OCI-LY7 (cell line): ENCODE data around the gene IL17RE. TPM values are rescaled to one million over a fixed set of nuclear protein-coding genes. Genes with fewer than 3 reads are reported as not detected.

Source experiments
- BruUV-seq: library from RNA; stranded (reverse); fragments of 400-500 nt; replicated peaks from 2 replicates; lab custom pipeline; 2021; lab: Mats Ljungman, UMichigan
- CTCF ChIA-PET: fragments of 300-600 bp; sonication (Branson Sonifier 250); formaldehyde crosslinking; loops from one replicate; lab custom pipeline; 2022; ENCODE audit warnings: antibody characterized with exemption; ENCODE audit not compliant: unreplicated experiment; lab: Charles Lee
- POLR2A ChIA-PET: fragments of 300-600 bp; sonication (Branson Sonifier 250); formaldehyde crosslinking; loops from one replicate; lab custom pipeline; 2022; ENCODE audit warnings: antibody characterized with exemption; lab: Charles Lee
- DNase-seq: peaks from one replicate; pipeline ENCODE4 v3.0.0-alpha.2; 2015; ENCODE audit warnings: low spot score
- H2AFZ ChIP-seq: fragments of 200-600 bp; sonication (generic), shearing (Covaris generic); 2 replicates; pipeline ENCODE4 v1.6.1; 2014; ENCODE audit warnings: mild to moderate bottlenecking, antibody characterized with exemption, low read length, moderate library complexity
- H3K27ac ChIP-seq: fragments of 200-600 bp; sonication (generic); 2 replicates; pipeline ENCODE4 v1.5.1; 2014; ENCODE audit warnings: mixed run types, low read depth, mild to moderate bottlenecking, moderate library complexity, low read length, inconsistent platforms; ENCODE audit not compliant: poor library complexity, severe bottlenecking
- H3K36me3 ChIP-seq: fragments of 200-600 bp; sonication (generic); 2 replicates; pipeline ENCODE4 v1.6.1; 2014; ENCODE audit warnings: mild to moderate bottlenecking, antibody characterized with exemption, low read length, moderate library complexity, mixed read lengths; ENCODE audit not compliant: insufficient read depth
- H3K4me1 ChIP-seq: fragments of 200-600 bp; sonication (generic); 2 replicates; pipeline ENCODE4 v1.5.1; 2014; ENCODE audit warnings: mild to moderate bottlenecking, low read length; ENCODE audit not compliant: insufficient read depth, poor library complexity, severe bottlenecking
- H3K4me2 ChIP-seq: fragments of 200-600 bp; sonication (generic); 2 replicates; pipeline ENCODE4 v1.6.1; 2014; ENCODE audit warnings: mild to moderate bottlenecking, low read length
- H3K4me3 ChIP-seq: fragments of 200-600 bp; sonication (generic); 2 replicates; pipeline ENCODE4 v1.5.1; 2014; ENCODE audit warnings: mild to moderate bottlenecking, low read depth, low read length; ENCODE audit not compliant: poor library complexity, severe bottlenecking
- H3K79me2 ChIP-seq: fragments of 200-600 bp; sonication (generic); 2 replicates; pipeline ENCODE4 v1.6.1; 2016; ENCODE audit warnings: low read depth, mild to moderate bottlenecking, low read length, moderate library complexity, mixed read lengths; ENCODE audit not compliant: insufficient read depth
- H3K9me2 ChIP-seq: fragments of 200-600 bp; sonication (generic); 2 replicates; pipeline ENCODE4 v1.6.1; 2016; ENCODE audit warnings: mild to moderate bottlenecking, low read length, mixed read lengths; ENCODE audit not compliant: insufficient read depth
- H3K9me3 ChIP-seq: fragments of 200-600 bp; sonication (generic); 2 replicates; pipeline ENCODE4 v1.6.1; 2014; ENCODE audit warnings: mild to moderate bottlenecking, mixed run types, low read length, mixed read lengths
- H4K20me1 ChIP-seq: fragments of 200-600 bp; sonication (generic); 2 replicates; pipeline ENCODE4 v1.6.1; 2014; ENCODE audit warnings: mild to moderate bottlenecking, antibody characterized with exemption, low read length, moderate library complexity, mixed read lengths; ENCODE audit not compliant: insufficient read depth
- EZH2phosphoT487 ChIP-seq: fragments of 200-600 bp; sonication (generic); IDR thresholded peaks from 2 replicates; pipeline ENCODE4 v1.6.1; 2018; ENCODE audit warnings: low read depth, borderline replicate concordance, mild to moderate bottlenecking, mixed run types, antibody characterized with exemption, low read length, moderate library complexity, mixed read lengths
- intact Hi-C: fragments of 100-400 bp; cut with micrococcal nuclease; formaldehyde crosslinking; loops from one replicate; pipeline ENCODE4 v1.10.0; 2022; ENCODE audit not compliant: unreplicated experiment
- total RNA-seq, 2 experiments: library from RNA; depleted of rRNA in 1 of 2; stranded (reverse); fragments of >200 nt in 1 of 2; shearing (Covaris generic) in 1 of 2; gene quantifications; 2 replicates each; pipeline ENCODE4 v1.2.3, GENCODE V29; 2014 to 2022
- TF ChIP-seq, protein P1 (sequence below): fragments of 200-600 bp; sonication (generic); conservative IDR thresholded peaks from 2 replicates; pipeline ENCODE4 v1.5.1; 2014; ENCODE audit warnings: mild to moderate bottlenecking, antibody characterized with exemption, low read length, moderate library complexity, mixed read lengths

The IL17RE gene
- total RNA-seq, 2 experiments from 2014 or later, result 0.06 to 1.1 TPM

DNA sequence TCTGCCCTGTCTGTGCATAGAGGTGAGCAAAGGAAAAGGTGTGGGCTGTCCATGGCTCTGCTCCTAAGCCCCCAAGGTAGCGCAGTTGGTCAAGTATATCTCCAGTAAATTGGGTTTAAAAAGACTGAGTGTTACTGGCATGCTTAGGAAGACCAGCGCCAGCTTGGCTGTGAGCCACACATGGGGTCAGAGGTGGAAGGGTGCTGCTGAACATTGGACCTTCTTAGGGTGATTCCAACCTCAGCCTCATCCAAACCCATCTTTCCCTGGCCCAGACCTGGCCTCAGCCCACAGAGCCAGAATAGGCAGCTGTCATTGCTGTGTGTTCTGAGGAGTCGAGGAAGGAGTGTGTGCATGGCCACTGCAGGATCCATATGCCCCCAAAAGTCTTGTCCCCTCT lies 5.6 kb downstream of the IL17RE start:
- H3K27ac ChIP-seq, result no peak overlapping the region
- H3K4me3 ChIP-seq, result no peak overlapping the region
- no peaks in the 10 kb centered on the region for H4K20me1 ChIP-seq
- no peaks in the 10 kb centered on the region for H3K79me2 ChIP-seq
- H3K4me1 ChIP-seq, result no peaks in the 10 kb centered on the region
- no peak overlapping the region for H3K4me2 ChIP-seq
- no peak overlapping the region for H2AFZ ChIP-seq
- H3K9me2 ChIP-seq, result no peaks in the 10 kb centered on the region
- TF ChIP-seq, protein P1, sequence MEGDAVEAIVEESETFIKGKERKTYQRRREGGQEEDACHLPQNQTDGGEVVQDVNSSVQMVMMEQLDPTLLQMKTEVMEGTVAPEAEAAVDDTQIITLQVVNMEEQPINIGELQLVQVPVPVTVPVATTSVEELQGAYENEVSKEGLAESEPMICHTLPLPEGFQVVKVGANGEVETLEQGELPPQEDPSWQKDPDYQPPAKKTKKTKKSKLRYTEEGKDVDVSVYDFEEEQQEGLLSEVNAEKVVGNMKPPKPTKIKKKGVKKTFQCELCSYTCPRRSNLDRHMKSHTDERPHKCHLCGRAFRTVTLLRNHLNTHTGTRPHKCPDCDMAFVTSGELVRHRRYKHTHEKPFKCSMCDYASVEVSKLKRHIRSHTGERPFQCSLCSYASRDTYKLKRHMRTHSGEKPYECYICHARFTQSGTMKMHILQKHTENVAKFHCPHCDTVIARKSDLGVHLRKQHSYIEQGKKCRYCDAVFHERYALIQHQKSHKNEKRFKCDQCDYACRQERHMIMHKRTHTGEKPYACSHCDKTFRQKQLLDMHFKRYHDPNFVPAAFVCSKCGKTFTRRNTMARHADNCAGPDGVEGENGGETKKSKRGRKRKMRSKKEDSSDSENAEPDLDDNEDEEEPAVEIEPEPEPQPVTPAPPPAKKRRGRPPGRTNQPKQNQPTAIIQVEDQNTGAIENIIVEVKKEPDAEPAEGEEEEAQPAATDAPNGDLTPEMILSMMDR, result no peak
- no peak for TF ChIP-seq EZH2phosphoT487
- no peaks in the 10 kb centered on the region for H3K36me3 ChIP-seq
- no TSS peak for BruUV-seq
- POLR2A ChIA-PET, result interaction anchor here (2.3 kb wide), 1 partner anchor 17 kb away, joined by 13 read pairs; no protein-coding TSS in a partner anchor
- CTCF ChIA-PET, result no interaction called here
- no peaks in the 10 kb centered on the region for H3K9me3 ChIP-seq
- intact Hi-C loops, result no loop called here
- no peak for DNase-seq

DNA sequence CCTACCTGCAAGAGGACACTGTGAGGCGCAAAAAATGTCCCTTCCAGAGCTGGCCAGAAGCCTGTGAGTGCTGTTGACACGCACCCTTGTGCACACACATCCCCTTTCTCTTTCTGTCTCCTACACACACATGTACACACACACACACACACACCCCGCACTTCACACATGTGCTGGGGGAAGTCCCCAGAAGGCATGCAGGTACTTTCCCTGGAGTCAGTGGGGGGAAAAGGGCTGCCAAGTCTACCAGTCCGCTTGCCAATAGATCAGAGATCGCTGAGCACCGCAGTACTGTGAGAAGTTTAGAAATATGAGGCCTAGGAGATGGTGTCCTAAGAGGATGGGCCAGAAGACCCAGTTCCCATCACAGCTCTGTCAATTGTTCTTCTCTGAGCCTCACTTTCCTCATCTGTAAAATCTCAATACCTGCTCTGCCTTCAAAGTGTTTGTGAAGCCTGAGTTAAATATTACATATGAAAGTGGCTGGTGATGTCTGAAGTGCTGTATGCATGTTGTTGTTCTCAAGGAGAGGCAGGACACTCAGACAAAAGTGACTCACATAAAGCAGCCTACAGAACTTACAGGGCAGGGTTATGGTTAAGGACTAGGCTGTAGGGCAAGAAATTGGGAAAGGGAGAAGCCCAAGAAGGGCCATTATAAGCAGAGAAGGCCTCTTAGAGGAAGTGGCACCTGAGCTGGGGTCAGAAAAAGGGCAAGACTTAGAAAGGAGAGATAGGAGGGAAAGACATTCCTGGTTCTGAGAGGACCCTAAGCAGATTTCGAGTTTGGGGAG lies 6.8 kb downstream of the IL17RE start:
- Histone ChIP-seq H3K9me2 (no peaks in the 10 kb centered on the region), H3K36me3 (no peaks in the 10 kb centered on the region), H3K4me3 (no peak overlapping the region), H4K20me1 (no peaks in the 10 kb centered on the region), H3K79me2 (no peaks in the 10 kb centered on the region), H3K9me3 (no peaks in the 10 kb centered on the region), H2AFZ (no peak overlapping the region), H3K27ac (no peak overlapping the region), H3K4me1 (no peaks in the 10 kb centered on the region), H3K4me2 (no peak overlapping the region)
- no peak for DNase-seq
- intact Hi-C loops, result no loop called here
- TF ChIP-seq, protein P1, result no peak
- no peak for TF ChIP-seq EZH2phosphoT487
- ChIA-PET CTCF (no interaction called here), POLR2A (no interaction called here)
- no TSS peak for BruUV-seq

DNA sequence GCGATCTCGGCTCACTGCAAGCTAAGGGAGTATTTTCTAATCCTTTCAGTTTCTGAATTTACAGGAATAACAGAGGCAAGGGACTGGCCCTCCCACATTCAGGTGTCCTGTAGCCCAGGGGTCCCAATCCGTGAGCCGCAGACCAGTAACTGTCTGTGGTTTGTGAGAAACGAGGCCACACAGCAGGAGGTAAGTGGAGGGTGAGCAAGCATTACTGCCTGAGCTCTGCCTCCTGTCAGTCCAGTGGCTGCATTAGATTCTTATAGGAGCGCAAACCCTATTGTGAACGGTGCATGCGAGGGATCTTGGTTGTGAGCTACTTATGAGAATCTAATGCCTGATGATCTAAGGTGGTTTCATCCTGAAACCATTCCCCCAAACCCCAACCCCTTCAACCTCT lies 9.2 kb downstream of the IL17RE start:
- H3K27ac ChIP-seq, result no peak overlapping the region
- no peaks in the 10 kb centered on the region for H3K79me2 ChIP-seq
- no peaks in the 10 kb centered on the region for H3K9me2 ChIP-seq
- H3K9me3 ChIP-seq, result no peaks in the 10 kb centered on the region
- H3K4me3 ChIP-seq, result no peak overlapping the region
- H4K20me1 ChIP-seq, result no peaks in the 10 kb centered on the region
- TF ChIP-seq, protein P1, result no peak
- TF ChIP-seq EZH2phosphoT487, result no peak
- CTCF ChIA-PET, result no interaction called here
- no peak overlapping the region for H3K4me2 ChIP-seq
- BruUV-seq, result no TSS peak
- no peaks in the 10 kb centered on the region for H3K36me3 ChIP-seq
- H3K4me1 ChIP-seq, result no peaks in the 10 kb centered on the region
- no peak for DNase-seq
- no peak overlapping the region for H2AFZ ChIP-seq
- intact Hi-C loops, result no loop called here
- POLR2A ChIA-PET, result interaction anchor here (1.2 to 1.6 kb wide), 2 partner anchors 18 to 20 kb away, joined by 5 to 6 read pairs; no protein-coding TSS in a partner anchor
